Measurements from ENCODE around the gene RAB3C. TPM values are rescaled to one million over a fixed set of nuclear protein-coding genes. Genes with fewer than 3 reads are reported as not detected.

RAB3C gene
- total RNA-seq, 4 donors from 2014 or later: under 0.01 to 1.2 (median 0.41) TPM

GRCh38 chr5:58774937-58775336 lies 192.1 kb downstream of the RAB3C start:
- no peaks in the 10 kb centered on the region for H3K4me1 ChIP-seq
- WGBS, 2 donors: 92 to 93% methylated on average over 2 of the region's 2 CpGs
- no peak for TF ChIP-seq POLR2A (IDR thresholded peaks at IDR 0.05)
- no peak for TF ChIP-seq CTCF (IDR thresholded peaks at IDR 0.05)
- no peak overlapping the region for H3K4me3 ChIP-seq (replicated peaks in 1 of 3)
- no peaks in the 10 kb centered on the region for H3K36me3 ChIP-seq
- H3K27ac ChIP-seq: no peak overlapping the region
- intact Hi-C loops (cut with DNase I): no loop called here
- no peaks in the 10 kb centered on the region for H3K9me3 ChIP-seq
- no peak for DNase-seq
- no peaks in the 10 kb centered on the region for H3K27me3 ChIP-seq

- Histone ChIP-seq H3K4me1 (no peaks in the 10 kb centered on the region), H3K36me3 (no peaks in the 10 kb centered on the region), H3K27me3 (no peaks in the 10 kb centered on the region), H3K4me3 (replicated peaks in 1 of 3) (no peak overlapping the region), H3K27ac (no peak overlapping the region), H3K9me3 (no peaks in the 10 kb centered on the region)
- WGBS, 2 donors: 83 to 90% methylated on average over 2 of the region's 2 CpGs
- TF ChIP-seq POLR2A (IDR thresholded peaks at IDR 0.05) (no peak), CTCF (IDR thresholded peaks at IDR 0.05) (no peak)
- DNase-seq: no peak
- intact Hi-C loops (cut with DNase I): no loop called here
Measured at GRCh38 chr5:58775701-58776262, 192.9 kb downstream of the RAB3C start.

- Histone ChIP-seq H3K27ac (no peak overlapping the region), H3K9me3 (no peaks in the 10 kb centered on the region), H3K36me3 (no peaks in the 10 kb centered on the region), H3K4me3 (replicated peaks in 1 of 3) (no peak overlapping the region), H3K27me3 (no peaks in the 10 kb centered on the region), H3K4me1 (no peaks in the 10 kb centered on the region)
- 89 to 94% methylated on average over 5 of the region's 5 CpGs for WGBS, 2 donors
- TF ChIP-seq CTCF (IDR thresholded peaks at IDR 0.05): no peak
- TF ChIP-seq POLR2A (IDR thresholded peaks at IDR 0.05): no peak
- no peak for DNase-seq
- intact Hi-C loops (cut with DNase I): no loop called here
Measured at GRCh38 chr5:58776559-58776958, 193.7 kb downstream of the RAB3C start.

- WGBS, 2 donors: 74 to 75% methylated on average over 3 of the region's 3 CpGs
- intact Hi-C loops (cut with DNase I): no loop called here
- H3K36me3 ChIP-seq: no peaks in the 10 kb centered on the region
- DNase-seq: no peak
- no peaks in the 10 kb centered on the region for H3K27me3 ChIP-seq
- no peaks in the 10 kb centered on the region for H3K4me1 ChIP-seq
- no peaks in the 10 kb centered on the region for H3K9me3 ChIP-seq
- no peak overlapping the region for H3K4me3 ChIP-seq (replicated peaks in 1 of 3)
- TF ChIP-seq POLR2A (IDR thresholded peaks at IDR 0.05) (no peak), CTCF (IDR thresholded peaks at IDR 0.05) (no peak)
- no peak overlapping the region for H3K27ac ChIP-seq
Measured at GRCh38 chr5:58778888-58779287, 196.0 kb downstream of the RAB3C start.

GRCh38 chr5:58786035-58786434 lies 203.2 kb downstream of the RAB3C start:
- no peaks in the 10 kb centered on the region for H3K27me3 ChIP-seq
- H3K9me3 ChIP-seq: no peaks in the 10 kb centered on the region
- H3K4me1 ChIP-seq: no peaks in the 10 kb centered on the region
- intact Hi-C loops (cut with DNase I): no loop called here
- DNase-seq: no peak
- no peak overlapping the region for H3K4me3 ChIP-seq (replicated peaks in 1 of 3)
- H3K27ac ChIP-seq: no peak overlapping the region
- 68 to 69% methylated on average over 2 of the region's 2 CpGs for WGBS, 2 donors
- TF ChIP-seq CTCF (IDR thresholded peaks at IDR 0.05): no peak
- TF ChIP-seq POLR2A (IDR thresholded peaks at IDR 0.05): no peak
- H3K36me3 ChIP-seq: no peaks in the 10 kb centered on the region
